ENCODE measurements around the gene AIFM1. TPM values are rescaled to one million over a fixed set of nuclear protein-coding genes. Genes with fewer than 3 reads are reported as not detected.
A peak's percentile ranks its signal among the peaks of the same experiment; 100 is the strongest.

Gene AIFM1
- total RNA-seq, 4 donors from 2014 or later: 15.9 to 23.4 (median 21.6) TPM

DNA sequence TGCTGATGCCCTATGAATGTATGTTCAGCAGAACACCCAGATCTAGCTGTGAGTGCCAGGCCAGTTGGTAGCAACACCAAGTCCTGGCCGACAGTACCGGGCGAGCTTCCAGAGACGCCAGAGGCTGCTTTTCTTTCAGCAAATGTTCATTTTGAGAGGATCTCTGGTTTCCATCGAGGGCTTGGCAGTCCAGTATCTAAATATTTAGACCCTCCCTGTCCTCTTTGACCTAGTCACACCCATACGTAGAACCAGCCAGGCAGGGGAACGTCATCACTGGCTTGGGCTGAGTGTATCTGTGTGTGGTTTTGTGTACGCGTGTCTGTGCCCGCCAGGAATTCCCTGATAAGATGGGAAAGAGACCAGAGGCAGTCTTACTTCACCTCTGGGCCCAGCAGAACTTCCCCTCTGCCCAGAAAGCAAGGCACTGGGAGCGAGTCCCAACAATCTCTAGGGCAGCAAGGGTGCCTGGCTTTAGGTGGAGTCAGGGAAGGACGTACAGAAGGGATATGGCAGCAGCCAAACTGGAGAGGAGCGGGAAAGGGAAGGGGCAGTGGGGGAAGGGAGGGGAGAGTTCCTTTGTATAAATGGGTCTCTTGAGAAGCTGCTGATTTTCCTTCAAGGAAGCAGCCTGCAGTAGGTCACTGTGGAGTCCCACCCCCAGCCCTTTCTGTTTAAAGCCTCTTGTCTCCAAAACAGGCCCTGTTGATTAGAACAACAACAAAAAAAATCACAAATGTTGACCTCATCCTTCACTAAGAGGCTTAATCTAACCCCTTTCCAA, 40.4 kb downstream of the AIFM1 start:
- TF ChIP-seq POLR2A (IDR thresholded peaks at IDR 0.05; ENCODE audit: low read depth): no peak
- TF ChIP-seq POLR2AphosphoS5 (IDR thresholded peaks at IDR 0.05): peak; percentile 26 to 28
- no peak for TF ChIP-seq CTCF (IDR thresholded peaks at IDR 0.05)
- no peak for TF ChIP-seq EP300 (IDR thresholded peaks at IDR 0.05)
- Histone ChIP-seq H3K36me3 (peaks cover 0 to 39% (median 11%) of the 10 kb centered on the region in 4 donors), H3K27ac (replicated peaks in 1 of 4) (peak overlapping the region; percentile 58 to 66 (median 63)), H3K4me1 (peaks cover 4 to 31% (median 15%) of the 10 kb centered on the region in 4 donors), H3K4me3 (no peak overlapping the region), H3K27me3 (no peaks in the 10 kb centered on the region), H3K9me3 (no peaks in the 10 kb centered on the region)
- DNase-seq (ENCODE audit: extremely low spot score): no peak
- intact Hi-C loops (cut with DNase I): no loop called here
- 42% methylated on average over 13 of the region's 13 CpGs for WGBS

- no peaks in the 10 kb centered on the region for H3K9me3 ChIP-seq
- no peak for DNase-seq (ENCODE audit: extremely low spot score)
- H3K4me1 ChIP-seq: peaks cover 4 to 36% (median 20%) of the 10 kb centered on the region in 4 donors
- WGBS: 67% methylated on average over 4 of the region's 4 CpGs
- no peak for TF ChIP-seq CTCF (IDR thresholded peaks at IDR 0.05)
- no peak for TF ChIP-seq EP300 (IDR thresholded peaks at IDR 0.05)
- no peak for TF ChIP-seq POLR2AphosphoS5 (IDR thresholded peaks at IDR 0.05)
- no peak for TF ChIP-seq POLR2A (IDR thresholded peaks at IDR 0.05; ENCODE audit: low read depth)
- H3K4me3 ChIP-seq: no peak overlapping the region
- peaks cover 0 to 32% (median 6%) of the 10 kb centered on the region in 4 donors for H3K36me3 ChIP-seq
- intact Hi-C loops (cut with DNase I): loop anchor here (5.0 kb wide), 3 partner anchors 42 to 68 kb away; partner anchors contain the start of gene RAB33A
- no peaks in the 10 kb centered on the region for H3K27me3 ChIP-seq
- H3K27ac ChIP-seq (replicated peaks in 1 of 4): peak overlapping the region; percentile 58 to 66 (median 63)
Observed at GRCh38 chrX:130124577-130124976, 41.1 kb downstream of the AIFM1 start.

DNA sequence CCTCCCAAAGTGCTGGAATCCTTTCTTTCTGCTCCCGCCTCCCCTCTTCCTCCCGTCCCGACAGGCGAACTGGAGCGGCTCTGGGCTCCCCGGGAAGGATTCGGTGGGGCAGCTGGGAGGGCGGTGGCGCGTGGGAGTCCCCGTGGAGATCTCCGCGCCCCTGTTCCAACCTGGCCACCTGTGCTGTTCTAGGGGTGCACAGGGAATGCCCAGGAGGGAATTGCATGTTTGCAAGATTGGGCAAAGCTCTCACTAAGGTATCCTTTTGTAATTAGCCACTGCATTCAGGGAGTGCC, 44.2 kb downstream of the AIFM1 start:
- WGBS: 77% methylated on average over 13 of the region's 13 CpGs
- no peaks in the 10 kb centered on the region for H3K27me3 ChIP-seq
- peak overlapping the region; percentile 38 to 59 (median 48) for H3K4me3 ChIP-seq
- H3K36me3 ChIP-seq: peaks cover 0 to 4% (median 0%) of the 10 kb centered on the region in 4 donors
- peaks cover 7 to 41% (median 35%) of the 10 kb centered on the region in 4 donors for H3K4me1 ChIP-seq
- no peak for TF ChIP-seq POLR2AphosphoS5 (IDR thresholded peaks at IDR 0.05)
- DNase-seq (ENCODE audit: extremely low spot score): no peak
- no peaks in the 10 kb centered on the region for H3K9me3 ChIP-seq
- H3K27ac ChIP-seq (replicated peaks in 1 of 4): peak overlapping the region; percentile 72 to 79 (median 74)
- intact Hi-C loops (cut with DNase I): loop anchor here (5.0 kb wide), 3 partner anchors 39 to 71 kb away; partner anchors contain the start of gene RAB33A

- H3K9me3 ChIP-seq: no peaks in the 10 kb centered on the region
- H3K27ac ChIP-seq (replicated peaks in 1 of 4): peak overlapping the region; percentile 72 to 79 (median 74)
- no peak for DNase-seq (ENCODE audit: extremely low spot score)
- no peaks in the 10 kb centered on the region for H3K36me3 ChIP-seq
- WGBS: 38% methylated on average over 31 of the region's 58 CpGs
- TF ChIP-seq CTCF (IDR thresholded peaks at IDR 0.05) (peak; percentile 64 to 80 (median 65)), EP300 (IDR thresholded peaks at IDR 0.05) (no peak), POLR2AphosphoS5 (IDR thresholded peaks at IDR 0.05) (peak; percentile 41 to 50), POLR2A (IDR thresholded peaks at IDR 0.05; ENCODE audit: low read depth) (no peak)
- H3K4me1 ChIP-seq: peaks cover 7 to 39% (median 34%) of the 10 kb centered on the region in 4 donors
- H3K27me3 ChIP-seq: no peaks in the 10 kb centered on the region
- H3K4me3 ChIP-seq: peak overlapping the region; percentile 38 to 59 (median 48)
- intact Hi-C loops (cut with DNase I): loop anchor here (5.0 kb wide), 3 partner anchors 39 to 71 kb away; partner anchors contain the start of gene RAB33A
Observed at GRCh38 chrX:130120746-130121504, 44.7 kb downstream of the AIFM1 start.

GRCh38 chrX:130120321-130120731, 45.3 kb downstream of the AIFM1 start:
- WGBS: 78% methylated on average over 5 of the region's 28 CpGs
- H3K4me1 ChIP-seq: peaks cover 3 to 33% (median 31%) of the 10 kb centered on the region in 4 donors
- no peaks in the 10 kb centered on the region for H3K27me3 ChIP-seq
- H3K27ac ChIP-seq (replicated peaks in 1 of 4): peak overlapping the region; percentile 72 to 79 (median 74)
- DNase-seq (ENCODE audit: extremely low spot score): no peak
- H3K4me3 ChIP-seq: peak overlapping the region; percentile 38 to 59 (median 48)
- no peaks in the 10 kb centered on the region for H3K9me3 ChIP-seq
- TF ChIP-seq POLR2A (IDR thresholded peaks at IDR 0.05; ENCODE audit: low read depth) (no peak), CTCF (IDR thresholded peaks at IDR 0.05) (no peak), POLR2AphosphoS5 (IDR thresholded peaks at IDR 0.05) (no peak), EP300 (IDR thresholded peaks at IDR 0.05) (no peak)
- intact Hi-C loops (cut with DNase I): loop anchor here (5.0 kb wide), 3 partner anchors 38 to 72 kb away; partner anchors contain the start of gene RAB33A
- no peaks in the 10 kb centered on the region for H3K36me3 ChIP-seq
